ENCODE data around the gene AUTS2. TPM values are rescaled to one million over a fixed set of nuclear protein-coding genes. Genes with fewer than 3 reads are reported as not detected.

The AUTS2 gene
- total RNA-seq, 2 experiments from 2014 or later, result 4.0 to 4.7 TPM

GRCh38 chr7:69789563-69789962 is 191.3 kb downstream of the AUTS2 start:
- DNase-seq, result no peak
- H3K36me3 Mint-ChIP-seq, result no peaks in the 10 kb centered on the region
- no peak overlapping the region for H3K27ac Mint-ChIP-seq
- intact Hi-C loops (cut with micrococcal nuclease), result no loop called here
- POLR2A ChIA-PET, result no interaction called here
- peaks cover 3% of the 10 kb centered on the region for H3K9me3 Mint-ChIP-seq
- no peak overlapping the region for H3K4me3 Mint-ChIP-seq
- H3K4me1 Mint-ChIP-seq (ENCODE audit: low read depth), result no peaks in the 10 kb centered on the region
- H3K27me3 Mint-ChIP-seq, result no peaks in the 10 kb centered on the region
- CTCF ChIA-PET, result no interaction called here

GRCh38 chr7:69790977-69791724 is 192.9 kb downstream of the AUTS2 start:
- no peak for DNase-seq
- Mint-ChIP-seq H3K36me3 (no peaks in the 10 kb centered on the region), H3K4me1 (ENCODE audit: low read depth) (no peaks in the 10 kb centered on the region), H3K27me3 (no peaks in the 10 kb centered on the region), H3K9me3 (peaks cover 3% of the 10 kb centered on the region), H3K27ac (no peak overlapping the region), H3K4me3 (no peak overlapping the region)
- intact Hi-C loops (cut with micrococcal nuclease), result no loop called here
- POLR2A ChIA-PET, result no interaction called here
- CTCF ChIA-PET, result no interaction called here

- Mint-ChIP-seq H3K9me3 (peaks cover 3% of the 10 kb centered on the region), H3K27ac (no peak overlapping the region), H3K4me1 (ENCODE audit: low read depth) (no peaks in the 10 kb centered on the region), H3K36me3 (no peaks in the 10 kb centered on the region), H3K27me3 (no peaks in the 10 kb centered on the region), H3K4me3 (no peak overlapping the region)
- DNase-seq, result no peak
- intact Hi-C loops (cut with micrococcal nuclease), result no loop called here
- CTCF ChIA-PET, result no interaction called here
- POLR2A ChIA-PET, result no interaction called here
These were observed 193.5 kb downstream of the AUTS2 start for GRCh38 chr7:69791739-69792138.

GRCh38 chr7:69795932-69796331 is 197.7 kb downstream of the AUTS2 start:
- H3K9me3 Mint-ChIP-seq, result no peaks in the 10 kb centered on the region
- ChIA-PET POLR2A (no interaction called here), CTCF (no interaction called here)
- H3K4me3 Mint-ChIP-seq, result no peak overlapping the region
- no peaks in the 10 kb centered on the region for H3K36me3 Mint-ChIP-seq
- intact Hi-C loops (cut with micrococcal nuclease), result no loop called here
- no peaks in the 10 kb centered on the region for H3K27me3 Mint-ChIP-seq
- H3K27ac Mint-ChIP-seq, result no peak overlapping the region
- no peak for DNase-seq
- H3K4me1 Mint-ChIP-seq (ENCODE audit: low read depth), result no peaks in the 10 kb centered on the region

- ChIA-PET POLR2A (no interaction called here), CTCF (no interaction called here)
- no peaks in the 10 kb centered on the region for H3K36me3 Mint-ChIP-seq
These were observed 198.1 kb downstream of the AUTS2 start for GRCh38 chr7:69796416-69796815.

GRCh38 chr7:69799048-69799697 is 200.9 kb downstream of the AUTS2 start:
- Mint-ChIP-seq H3K9me3 (no peaks in the 10 kb centered on the region), H3K4me1 (ENCODE audit: low read depth) (peaks cover 2% of the 10 kb centered on the region), H3K27ac (no peak overlapping the region), H3K36me3 (no peaks in the 10 kb centered on the region), H3K27me3 (no peaks in the 10 kb centered on the region), H3K4me3 (no peak overlapping the region)
- CTCF ChIA-PET, result no interaction called here
- no peak for DNase-seq
- POLR2A ChIA-PET, result no interaction called here
- intact Hi-C loops (cut with micrococcal nuclease), result no loop called here

More at GRCh38 chr7:69796416-69796815, 198.1 kb downstream of the AUTS2 start:
- Mint-ChIP-seq H3K9me3 (no peaks in the 10 kb centered on the region), H3K27me3 (no peaks in the 10 kb centered on the region), H3K27ac (no peak overlapping the region), H3K4me1 (ENCODE audit: low read depth) (no peaks in the 10 kb centered on the region), H3K4me3 (no peak overlapping the region)
- DNase-seq, result no peak
- intact Hi-C loops (cut with micrococcal nuclease), result no loop called here

GRCh38 chr7:69799990-69800389 is 201.7 kb downstream of the AUTS2 start:
- ChIA-PET CTCF (no interaction called here), POLR2A (no interaction called here)
- peaks cover 6% of the 10 kb centered on the region for H3K4me1 Mint-ChIP-seq (ENCODE audit: low read depth)
- DNase-seq, result no peak
- H3K27me3 Mint-ChIP-seq, result no peaks in the 10 kb centered on the region
- no peaks in the 10 kb centered on the region for H3K9me3 Mint-ChIP-seq
- no peak overlapping the region for H3K4me3 Mint-ChIP-seq
- intact Hi-C loops (cut with micrococcal nuclease), result no loop called here
- no peak overlapping the region for H3K27ac Mint-ChIP-seq
- no peaks in the 10 kb centered on the region for H3K36me3 Mint-ChIP-seq

- Mint-ChIP-seq H3K27me3 (no peaks in the 10 kb centered on the region), H3K9me3 (no peaks in the 10 kb centered on the region), H3K4me3 (no peak overlapping the region), H3K27ac (no peak overlapping the region), H3K36me3 (no peaks in the 10 kb centered on the region), H3K4me1 (ENCODE audit: low read depth) (peaks cover 6% of the 10 kb centered on the region)
- intact Hi-C loops (cut with micrococcal nuclease), result no loop called here
- ChIA-PET POLR2A (no interaction called here), CTCF (no interaction called here)
- DNase-seq, result no peak
These were observed 202.2 kb downstream of the AUTS2 start for GRCh38 chr7:69800495-69800894.

GRCh38 chr7:69801729-69802682 is 203.7 kb downstream of the AUTS2 start:
- intact Hi-C loops (cut with micrococcal nuclease), result no loop called here
- POLR2A ChIA-PET, result no interaction called here
- Mint-ChIP-seq H3K4me1 (ENCODE audit: low read depth) (peaks cover 6% of the 10 kb centered on the region), H3K27ac (no peak overlapping the region), H3K27me3 (no peaks in the 10 kb centered on the region), H3K36me3 (no peaks in the 10 kb centered on the region), H3K4me3 (no peak overlapping the region), H3K9me3 (no peaks in the 10 kb centered on the region)
- DNase-seq, result no peak
- CTCF ChIA-PET, result no interaction called here

- Mint-ChIP-seq H3K36me3 (no peaks in the 10 kb centered on the region), H3K4me1 (ENCODE audit: low read depth) (peaks cover 6% of the 10 kb centered on the region), H3K4me3 (no peak overlapping the region), H3K27me3 (no peaks in the 10 kb centered on the region), H3K27ac (no peak overlapping the region), H3K9me3 (no peaks in the 10 kb centered on the region)
- CTCF ChIA-PET, result no interaction called here
- POLR2A ChIA-PET, result interaction anchor here (1.0 kb wide), 1 partner anchor 65 kb away, joined by 4 read pairs; no protein-coding TSS in a partner anchor
- intact Hi-C loops (cut with micrococcal nuclease), result no loop called here
- DNase-seq, result peak; percentile 20
These were observed 205.6 kb downstream of the AUTS2 start for GRCh38 chr7:69803699-69804516.

GRCh38 chr7:69804962-69805361 is 206.7 kb downstream of the AUTS2 start:
- Mint-ChIP-seq H3K4me3 (no peak overlapping the region), H3K27ac (no peak overlapping the region), H3K36me3 (no peaks in the 10 kb centered on the region), H3K9me3 (no peaks in the 10 kb centered on the region), H3K4me1 (ENCODE audit: low read depth) (peaks cover 6% of the 10 kb centered on the region), H3K27me3 (no peaks in the 10 kb centered on the region)
- no peak for DNase-seq
- CTCF ChIA-PET, result no interaction called here
- POLR2A ChIA-PET, result no interaction called here
- intact Hi-C loops (cut with micrococcal nuclease), result no loop called here

GRCh38 chr7:69808391-69808790 is 210.1 kb downstream of the AUTS2 start:
- no peaks in the 10 kb centered on the region for H3K27me3 Mint-ChIP-seq
- H3K4me1 Mint-ChIP-seq (ENCODE audit: low read depth), result peaks cover 6% of the 10 kb centered on the region
- no peak overlapping the region for H3K27ac Mint-ChIP-seq
- intact Hi-C loops (cut with micrococcal nuclease), result no loop called here
- no peaks in the 10 kb centered on the region for H3K36me3 Mint-ChIP-seq
- POLR2A ChIA-PET, result no interaction called here
- DNase-seq, result no peak
- no peak overlapping the region for H3K4me3 Mint-ChIP-seq
- no peaks in the 10 kb centered on the region for H3K9me3 Mint-ChIP-seq
- CTCF ChIA-PET, result interaction anchor here (0.6 kb wide), 1 partner anchor 25 kb away, joined by 4 read pairs; no protein-coding TSS in a partner anchor
